GM23338 (cell line): ENCODE results near the gene PGM3. TPM values are rescaled to one million over a fixed set of nuclear protein-coding genes. Genes with fewer than 3 reads are reported as not detected.

Experiments used
- ATAC-seq: fragments of 200-7000 bp; cut with Tn5 transposase; 3 replicates; pipeline ENCODE4 v1.9.1; 2020
- DNase-seq: peaks from one replicate; pipeline ENCODE4 v3.0.0-alpha.2; 2015; ENCODE audit warnings: low spot score
- H2AFZ ChIP-seq: fragments of 200-600 bp; sonication (generic); 2 replicates; pipeline ENCODE4 v1.8.0; 2016; ENCODE audit warnings: antibody characterized with exemption, mild to moderate bottlenecking, moderate library complexity
- H3F3A ChIP-seq: fragments of 200-600 bp; sonication (generic); replicated peaks from 2 replicates; pipeline ENCODE4 v1.8.0; 2017; ENCODE audit warnings: antibody characterized with exemption, mixed run types, low read depth
- H3K27ac ChIP-seq: fragments of 200-600 bp; sonication (generic); 2 replicates; pipeline ENCODE4 v1.6.1; 2016; ENCODE audit warnings: low read depth
- H3K27me3 ChIP-seq: fragments of 200-600 bp; sonication (generic); 2 replicates; pipeline ENCODE4 v1.8.0; 2016; ENCODE audit warnings: mild to moderate bottlenecking, mixed run types, moderate library complexity; ENCODE audit not compliant: insufficient read depth
- H3K36me3 ChIP-seq: fragments of 200-600 bp; sonication (generic); 2 replicates; pipeline ENCODE4 v1.8.0; 2016; ENCODE audit warnings: mild to moderate bottlenecking; ENCODE audit not compliant: insufficient read depth
- H3K4me1 ChIP-seq: fragments of 200-600 bp; sonication (generic); 2 replicates; pipeline ENCODE4 v1.8.0; 2016; ENCODE audit warnings: mild to moderate bottlenecking, moderate library complexity; ENCODE audit not compliant: insufficient read depth
- H3K4me2 ChIP-seq: fragments of 200-600 bp; sonication (generic); 2 replicates; pipeline ENCODE4 v1.7.1; 2017; ENCODE audit warnings: mixed run types
- H3K4me3 ChIP-seq: fragments of 200-600 bp; sonication (generic); 2 replicates; pipeline ENCODE4 v1.6.1; 2016; ENCODE audit warnings: mixed run types
- H3K79me2 ChIP-seq: fragments of 200-600 bp; sonication (generic); replicated peaks from 2 replicates; pipeline ENCODE4 v1.8.0; 2017; ENCODE audit warnings: mild to moderate bottlenecking; ENCODE audit not compliant: insufficient read depth
- H3K9me2 ChIP-seq: fragments of 200-600 bp; sonication (generic); 2 replicates; pipeline ENCODE4 v1.8.0; 2017; ENCODE audit not compliant: insufficient read depth
- H4K20me1 ChIP-seq: fragments of 200-600 bp; sonication (generic); replicated peaks from 2 replicates; pipeline ENCODE4 v1.8.0; 2017; ENCODE audit warnings: mild to moderate bottlenecking; ENCODE audit not compliant: insufficient read depth
- H3K27ac Mint-ChIP-seq: 2 replicates; pipeline ENCODE4 v1.8.0; 2020; ENCODE audit warnings: inconsistent platforms, mild to moderate bottlenecking, moderate library complexity, mixed read lengths
- H3K27me3 Mint-ChIP-seq: 3 replicates; pipeline ENCODE4 v1.8.0; 2022; ENCODE audit warnings: low read depth, mild to moderate bottlenecking, moderate library complexity, mixed read lengths, inconsistent platforms; ENCODE audit not compliant: insufficient read depth, poor library complexity
- H3K36me3 Mint-ChIP-seq: 3 replicates; pipeline ENCODE4 v1.8.0; 2021; ENCODE audit warnings: low read depth, mild to moderate bottlenecking, inconsistent platforms, moderate library complexity, mixed read lengths
- H3K4me1 Mint-ChIP-seq: 3 replicates; pipeline ENCODE4 v1.8.0; 2020; ENCODE audit warnings: mild to moderate bottlenecking, inconsistent platforms, mixed read lengths
- H3K4me3 Mint-ChIP-seq: 3 replicates; pipeline ENCODE4 v1.8.0; 2021; ENCODE audit warnings: moderate library complexity, mild to moderate bottlenecking, inconsistent platforms, mixed read lengths
- H3K9me3 Mint-ChIP-seq: 3 replicates; pipeline ENCODE4 v1.8.0; 2020; ENCODE audit warnings: moderate library complexity, mild to moderate bottlenecking, inconsistent platforms, mixed read lengths
- CREB1 ChIP-seq: fragments of 250-450 bp; sonication (Bioruptor Pico); IDR thresholded peaks from 2 replicates; pipeline ENCODE4 v1.5.0; 2020; ENCODE audit warnings: low read depth, mild to moderate bottlenecking, moderate library complexity
- CTCF ChIP-seq, 2 experiments: fragments of 200-600 bp in 1 of 2; sonication (generic) in 1 of 2; conservative IDR thresholded peaks; 2 replicates each; pipeline versions ENCODE4 v1.5.1 to v1.6.1; 2016 to 2017; ENCODE audit warnings: antibody characterized with exemption in 2 of 2, low read depth in 2 of 2, mild to moderate bottlenecking in 2 of 2, moderate library complexity in 1 of 2
- EZH2phosphoT487 ChIP-seq: fragments of 200-600 bp; sonication (generic); IDR thresholded peaks from one replicate; pipeline ENCODE4 v1.8.1; 2018; ENCODE audit warnings: antibody characterized with exemption; ENCODE audit not compliant: unreplicated experiment
- NANOG ChIP-seq: IDR thresholded peaks from 2 replicates; pipeline ENCODE4 v1.6.1; 2016; ENCODE audit warnings: antibody characterized with exemption, borderline replicate concordance
- POLR2AphosphoS5 ChIP-seq: IDR thresholded peaks from 2 replicates; pipeline ENCODE4 v1.6.1; 2016; ENCODE audit warnings: antibody characterized with exemption, low read depth
- ZNF114 ChIP-seq: fragments of 250-450 bp; sonication (Bioruptor Pico); IDR thresholded peaks from 2 replicates; pipeline ENCODE4 v1.5.0; 2020; ENCODE audit warnings: mild to moderate bottlenecking, moderate library complexity
- ZNF331 ChIP-seq: fragments of 250-450 bp; sonication (Bioruptor Pico); IDR thresholded peaks from 2 replicates; pipeline ENCODE4 v1.5.0; 2020; ENCODE audit warnings: low read depth, mild to moderate bottlenecking, moderate library complexity
- polyA plus RNA-seq: library from polyadenylated mRNA; unstranded; fragments of >200 nt; fragmentation: Nextera tagmentation; extraction: Ambion mirVana; gene quantifications from 2 replicates; pipeline ENCODE4 v1.2.1, GENCODE V29; 2016
- total RNA-seq: library from RNA; depleted of rRNA; stranded (reverse); fragments of >200 nt; shearing (Covaris generic); gene quantifications from 2 replicates; pipeline ENCODE4 v1.2.3, GENCODE V29; 2014
- TF ChIP-seq, protein P1 (sequence below): IDR thresholded peaks from one replicate; pipeline ENCODE4 v1.6.1; 2018; ENCODE audit warnings: antibody characterized with exemption; ENCODE audit not compliant: unreplicated experiment

Gene PGM3
- total and polyA plus RNA-seq, 2 experiments from 2014 or later: 23.8 to 35.3 TPM

GRCh38 chr6:83199863-83200225 lies 6.8 kb upstream of the PGM3 start (continued):
- TF ChIP-seq, protein P1, sequence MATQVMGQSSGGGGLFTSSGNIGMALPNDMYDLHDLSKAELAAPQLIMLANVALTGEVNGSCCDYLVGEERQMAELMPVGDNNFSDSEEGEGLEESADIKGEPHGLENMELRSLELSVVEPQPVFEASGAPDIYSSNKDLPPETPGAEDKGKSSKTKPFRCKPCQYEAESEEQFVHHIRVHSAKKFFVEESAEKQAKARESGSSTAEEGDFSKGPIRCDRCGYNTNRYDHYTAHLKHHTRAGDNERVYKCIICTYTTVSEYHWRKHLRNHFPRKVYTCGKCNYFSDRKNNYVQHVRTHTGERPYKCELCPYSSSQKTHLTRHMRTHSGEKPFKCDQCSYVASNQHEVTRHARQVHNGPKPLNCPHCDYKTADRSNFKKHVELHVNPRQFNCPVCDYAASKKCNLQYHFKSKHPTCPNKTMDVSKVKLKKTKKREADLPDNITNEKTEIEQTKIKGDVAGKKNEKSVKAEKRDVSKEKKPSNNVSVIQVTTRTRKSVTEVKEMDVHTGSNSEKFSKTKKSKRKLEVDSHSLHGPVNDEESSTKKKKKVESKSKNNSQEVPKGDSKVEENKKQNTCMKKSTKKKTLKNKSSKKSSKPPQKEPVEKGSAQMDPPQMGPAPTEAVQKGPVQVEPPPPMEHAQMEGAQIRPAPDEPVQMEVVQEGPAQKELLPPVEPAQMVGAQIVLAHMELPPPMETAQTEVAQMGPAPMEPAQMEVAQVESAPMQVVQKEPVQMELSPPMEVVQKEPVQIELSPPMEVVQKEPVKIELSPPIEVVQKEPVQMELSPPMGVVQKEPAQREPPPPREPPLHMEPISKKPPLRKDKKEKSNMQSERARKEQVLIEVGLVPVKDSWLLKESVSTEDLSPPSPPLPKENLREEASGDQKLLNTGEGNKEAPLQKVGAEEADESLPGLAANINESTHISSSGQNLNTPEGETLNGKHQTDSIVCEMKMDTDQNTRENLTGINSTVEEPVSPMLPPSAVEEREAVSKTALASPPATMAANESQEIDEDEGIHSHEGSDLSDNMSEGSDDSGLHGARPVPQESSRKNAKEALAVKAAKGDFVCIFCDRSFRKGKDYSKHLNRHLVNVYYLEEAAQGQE: no peak
- TF ChIP-seq CREB1: no peak
- TF ChIP-seq POLR2AphosphoS5: no peak
- TF ChIP-seq NANOG: no peak
- TF ChIP-seq CTCF (conservative IDR thresholded peaks at IDR 0.05; ENCODE audit: low read depth in 2 of 2): no peak
- TF ChIP-seq ZNF114 (CRISPR knock-in tag): no peak

DNA sequence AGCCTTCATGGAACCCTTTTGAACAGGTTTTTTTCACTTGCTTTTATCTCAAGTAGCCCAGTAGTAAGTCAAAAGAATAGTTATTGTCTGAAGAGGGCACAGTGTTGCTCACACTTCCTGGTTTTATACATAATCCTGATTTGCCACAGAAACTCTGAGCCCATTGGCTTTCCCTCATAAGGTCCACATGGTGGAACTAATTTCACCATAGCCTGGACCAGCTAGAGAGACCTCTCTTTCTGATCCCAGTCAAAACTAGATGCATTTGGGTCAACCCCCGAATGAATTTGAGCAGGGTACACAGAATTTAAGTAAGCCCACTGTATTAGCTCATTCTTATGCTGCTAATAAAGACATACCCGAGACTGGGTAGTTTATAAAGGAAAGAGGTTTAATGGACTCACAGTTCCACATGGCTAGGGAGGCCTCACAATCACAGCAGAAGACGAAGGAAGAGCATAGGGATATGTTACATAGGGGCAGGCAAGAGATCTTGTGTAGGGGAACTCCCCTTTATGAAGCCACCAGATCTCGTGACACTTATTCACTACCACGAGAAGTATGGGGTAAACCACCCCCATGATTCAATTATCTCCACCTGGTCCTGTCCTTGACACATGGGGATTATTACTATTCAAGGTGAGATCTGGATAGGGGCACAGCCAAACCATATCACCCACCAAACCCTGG lies 6.3 kb upstream of the PGM3 start:
- H3K4me3 Mint-ChIP-seq: no peak overlapping the region
- Histone ChIP-seq H3K27me3 (no peaks in the 10 kb centered on the region), H3K27ac (no peak overlapping the region), H4K20me1 (no peaks in the 10 kb centered on the region; the same call in 1 of the 2 replicates), H3F3A (no peaks in the 10 kb centered on the region), H3K79me2 (no peaks in the 10 kb centered on the region), H3K9me2 (no peaks in the 10 kb centered on the region), H3K4me3 (no peak overlapping the region), H2AFZ (no peak overlapping the region), H3K4me1 (no peaks in the 10 kb centered on the region), H3K36me3 (peaks cover 9% of the 10 kb centered on the region; the same call in 1 of the 2 replicates), H3K4me2 (no peak overlapping the region)
- no peaks in the 10 kb centered on the region for H3K9me3 Mint-ChIP-seq
- DNase-seq (no peak), ATAC-seq (no peak)
- peaks cover 6% of the 10 kb centered on the region; the same call in 2 of the 3 replicates for H3K4me1 Mint-ChIP-seq
- H3K36me3 Mint-ChIP-seq: peaks cover 11% of the 10 kb centered on the region
- H3K27me3 Mint-ChIP-seq: peaks cover 3% of the 10 kb centered on the region
- TF ChIP-seq EZH2phosphoT487 (no peak), ZNF114 (CRISPR knock-in tag) (no peak), ZNF331 (CRISPR knock-in tag) (no peak)
- H3K27ac Mint-ChIP-seq: no peak overlapping the region
